GM12891 (cell line): ENCODE data around the gene S100A16.

Experiments
- DNase-seq: peaks from one replicate; pipeline ENCODE4 v3.0.0; 2011; ENCODE audit warnings: low spot score; ENCODE audit not compliant: insufficient read length
- FAIRE-seq: peaks from 2 replicates; lab custom pipeline; 2011; peaks lifted over from hg19 to GRCh38; lab: Jason Lieb, UNC
- PAX5 ChIP-seq: IDR thresholded peaks from 2 replicates; pipeline ENCODE4 v1.6.1; 2011; ENCODE audit warnings: low read length, moderate library complexity, mild to moderate bottlenecking; ENCODE audit not compliant: insufficient read depth, severe bottlenecking

S100A16 gene

DNA sequence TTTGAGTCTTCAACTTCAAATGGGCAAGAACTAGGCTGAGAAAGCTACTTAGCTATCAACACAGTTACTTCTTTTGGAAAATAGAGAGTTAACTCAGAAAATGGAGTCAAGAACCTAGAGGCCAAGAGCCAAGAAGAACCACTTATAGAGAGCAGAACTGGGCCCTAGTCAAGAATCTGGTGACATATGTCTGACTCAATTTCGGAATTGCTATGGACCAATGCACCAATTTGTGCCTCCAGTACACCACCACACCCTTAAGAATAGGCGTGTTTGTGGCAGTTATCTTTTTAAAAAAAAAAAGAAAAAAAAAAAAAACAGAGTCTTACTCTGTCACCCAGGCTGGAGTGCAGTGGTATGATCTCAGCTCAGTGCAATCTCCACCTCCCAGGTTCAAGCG lies 55.1 kb downstream of the S100A16 start:
- DNase-seq (no peak), FAIRE-seq (no peak)
- TF ChIP-seq PAX5 = no peak
